Muscle layer of duodenum (tissue), 2 donors: ENCODE measurements around the gene UFSP1.

ENCODE experiments used
- H3K27ac ChIP-seq: one replicate; pipeline ENCODE4 v1.7.0; 2013; ENCODE audit warnings: mild to moderate bottlenecking, low read length
- H3K27me3 ChIP-seq: one replicate; pipeline ENCODE4 v1.7.0; 2013; ENCODE audit warnings: low read depth, mild to moderate bottlenecking, control low read depth, low read length
- H3K36me3 ChIP-seq, 2 donors: one replicate each; pipeline ENCODE4 v1.7.0; 2013; ENCODE audit warnings: low read length in 2 of 2, control low read depth in 1 of 2, mild to moderate bottlenecking in 1 of 2; ENCODE audit not compliant: insufficient read depth in 2 of 2, control insufficient read depth in 1 of 2
- H3K4me1 ChIP-seq, 2 donors: one replicate each; pipeline ENCODE4 v1.7.0; 2013; ENCODE audit warnings: low read length in 2 of 2, mild to moderate bottlenecking in 2 of 2, control low read depth in 1 of 2, moderate library complexity in 1 of 2; ENCODE audit not compliant: insufficient read depth in 2 of 2, control insufficient read depth in 1 of 2
- H3K4me3 ChIP-seq, 2 donors: one replicate each; pipeline ENCODE4 v1.7.0; 2013; ENCODE audit warnings: low read length in 2 of 2, low read depth in 1 of 2, mild to moderate bottlenecking in 1 of 2
- H3K9me3 ChIP-seq, 2 donors: one replicate each; pipeline ENCODE4 v1.7.0; 2013; ENCODE audit warnings: low read length in 2 of 2, control low read depth in 1 of 2, mild to moderate bottlenecking in 1 of 2; ENCODE audit not compliant: control insufficient read depth in 1 of 2
- donor health status: healthy.

UFSP1 gene

GRCh38 chr7:100878013-100878412, 11.5 kb downstream of the UFSP1 start:
- peaks cover 7 to 41% of the 10 kb centered on the region in 2 donors for H3K4me1 ChIP-seq
- H3K4me3 ChIP-seq, result no peak overlapping the region
- no peaks in the 10 kb centered on the region for H3K27me3 ChIP-seq
- H3K9me3 ChIP-seq, result no peaks in the 10 kb centered on the region
- H3K36me3 ChIP-seq, result peaks cover 18 to 24% of the 10 kb centered on the region in 2 donors
- no peak overlapping the region for H3K27ac ChIP-seq

- Histone ChIP-seq H3K27ac (peak overlapping the region; percentile 96), H3K27me3 (no peaks in the 10 kb centered on the region), H3K4me1 (peaks cover 7 to 41% of the 10 kb centered on the region in 2 donors), H3K36me3 (peaks cover 9 to 31% of the 10 kb centered on the region in 2 donors), H3K4me3 (peak overlapping the region; percentile 72 to 94), H3K9me3 (no peaks in the 10 kb centered on the region)
These were observed 14.2 kb downstream of the UFSP1 start for GRCh38 chr7:100875356-100875751.

- H3K4me1 ChIP-seq, result peaks cover 7 to 41% of the 10 kb centered on the region in 2 donors
- H3K27me3 ChIP-seq, result no peaks in the 10 kb centered on the region
- H3K27ac ChIP-seq, result peak within 1 kb of the TSS; percentile 96
- peak within 1 kb of the TSS; percentile 72 to 94 for H3K4me3 ChIP-seq
- peaks cover 9 to 31% of the 10 kb centered on the region in 2 donors for H3K36me3 ChIP-seq
- no peaks in the 10 kb centered on the region for H3K9me3 ChIP-seq
These were observed 14.7 kb downstream of the UFSP1 start, which contains the start of gene SRRT for GRCh38 chr7:100874577-100875355. Gene SRRT (plus strand): TSS chr7:100875103. CDS start chr7:100875591, 488 bp downstream.

GRCh38 chr7:100874300-100874576, 15.3 kb downstream of the UFSP1 start:
- peaks cover 9 to 31% of the 10 kb centered on the region in 2 donors for H3K36me3 ChIP-seq
- H3K9me3 ChIP-seq, result no peaks in the 10 kb centered on the region
- H3K4me1 ChIP-seq, result peaks cover 7 to 41% of the 10 kb centered on the region in 2 donors
- H3K4me3 ChIP-seq, result peak overlapping the region; percentile 72 to 94
- H3K27ac ChIP-seq, result peak overlapping the region; percentile 96
- no peaks in the 10 kb centered on the region for H3K27me3 ChIP-seq

GRCh38 chr7:100873599-100874299, 15.8 kb downstream of the UFSP1 start:
- Histone ChIP-seq H3K27me3 (no peaks in the 10 kb centered on the region), H3K27ac (peak overlapping the region; percentile 96), H3K4me1 (peaks cover 7 to 43% of the 10 kb centered on the region in 2 donors), H3K9me3 (no peaks in the 10 kb centered on the region), H3K36me3 (peaks cover 9 to 31% of the 10 kb centered on the region in 2 donors), H3K4me3 (peak overlapping the region; percentile 72 to 94)

GRCh38 chr7:100867776-100868485, 21.6 kb downstream of the UFSP1 start:
- H3K36me3 ChIP-seq, result peaks cover 10 to 25% of the 10 kb centered on the region in 2 donors
- H3K27me3 ChIP-seq, result no peaks in the 10 kb centered on the region
- no peaks in the 10 kb centered on the region for H3K9me3 ChIP-seq
- peak overlapping the region; percentile 73 to 81 for H3K4me3 ChIP-seq
- peaks cover 10 to 35% of the 10 kb centered on the region in 2 donors for H3K4me1 ChIP-seq
- peak overlapping the region; percentile 84 for H3K27ac ChIP-seq

GRCh38 chr7:100867040-100867775, 22.3 kb downstream of the UFSP1 start, which contains the start of gene TRIP6:
Gene TRIP6 (plus strand): TSS chr7:100867387. CDS start chr7:100867498, 111 bp downstream.
- Histone ChIP-seq H3K9me3 (no peaks in the 10 kb centered on the region), H3K27ac (peak within 1 kb of the TSS; percentile 84), H3K36me3 (peaks cover 9 to 24% of the 10 kb centered on the region in 2 donors), H3K27me3 (no peaks in the 10 kb centered on the region), H3K4me1 (peaks cover 10 to 35% of the 10 kb centered on the region in 2 donors), H3K4me3 (peak within 1 kb of the TSS; percentile 73 to 81)

GRCh38 chr7:100866729-100867039, 22.8 kb downstream of the UFSP1 start:
- H3K27ac ChIP-seq, result peak overlapping the region; percentile 84
- H3K9me3 ChIP-seq, result no peaks in the 10 kb centered on the region
- no peaks in the 10 kb centered on the region for H3K27me3 ChIP-seq
- peak overlapping the region; percentile 73 to 81 for H3K4me3 ChIP-seq
- peaks cover 8 to 24% of the 10 kb centered on the region in 2 donors for H3K36me3 ChIP-seq
- peaks cover 10 to 35% of the 10 kb centered on the region in 2 donors for H3K4me1 ChIP-seq

- peaks cover 10 to 35% of the 10 kb centered on the region in 2 donors for H3K4me1 ChIP-seq
- H3K4me3 ChIP-seq, result peak overlapping the region; percentile 73 to 81
- peaks cover 8 to 24% of the 10 kb centered on the region in 2 donors for H3K36me3 ChIP-seq
- H3K27me3 ChIP-seq, result no peaks in the 10 kb centered on the region
- peak overlapping the region; percentile 84 for H3K27ac ChIP-seq
- no peaks in the 10 kb centered on the region for H3K9me3 ChIP-seq
These were observed 23.4 kb downstream of the UFSP1 start for GRCh38 chr7:100865938-100866728.

GRCh38 chr7:100865372-100865911, 24.1 kb downstream of the UFSP1 start:
- H3K27me3 ChIP-seq, result no peaks in the 10 kb centered on the region
- H3K9me3 ChIP-seq, result no peaks in the 10 kb centered on the region
- H3K36me3 ChIP-seq, result peaks cover 13 to 24% of the 10 kb centered on the region in 2 donors
- peak overlapping the region; percentile 16 for H3K27ac ChIP-seq
- peaks cover 10 to 35% of the 10 kb centered on the region in 2 donors for H3K4me1 ChIP-seq
- H3K4me3 ChIP-seq, result peak overlapping the region in 1 of 2 donors; percentile 35
